GM10248 (cell line): ENCODE measurements around the gene NUDT8.

Experiments
- CTCF ChIA-PET: fragments of 300-600 bp; sonication (Branson Sonifier 250); formaldehyde crosslinking; extraction: SDS; loops from one replicate; lab custom pipeline; 2021; ENCODE audit warnings: antibody characterized with exemption; lab: Yijun Ruan, JAX
- POLR2A ChIA-PET: fragments of 350-650 bp; sonication (Branson Sonifier 250); formaldehyde crosslinking; extraction: SDS; loops from one replicate; lab custom pipeline; 2020; ENCODE audit warnings: antibody characterized with exemption; lab: Yijun Ruan, JAX
- DNase-seq: peaks from one replicate; pipeline ENCODE4 v3.0.0; 2012; ENCODE audit errors: extremely low spot score
- CTCF ChIP-seq: IDR thresholded peaks from 2 replicates; pipeline ENCODE4 v1.5.1; 2012; ENCODE audit warnings: mild to moderate bottlenecking, low read depth; ENCODE audit errors: extremely low read depth, missing control alignments, control extremely low read depth

Gene NUDT8

DNA sequence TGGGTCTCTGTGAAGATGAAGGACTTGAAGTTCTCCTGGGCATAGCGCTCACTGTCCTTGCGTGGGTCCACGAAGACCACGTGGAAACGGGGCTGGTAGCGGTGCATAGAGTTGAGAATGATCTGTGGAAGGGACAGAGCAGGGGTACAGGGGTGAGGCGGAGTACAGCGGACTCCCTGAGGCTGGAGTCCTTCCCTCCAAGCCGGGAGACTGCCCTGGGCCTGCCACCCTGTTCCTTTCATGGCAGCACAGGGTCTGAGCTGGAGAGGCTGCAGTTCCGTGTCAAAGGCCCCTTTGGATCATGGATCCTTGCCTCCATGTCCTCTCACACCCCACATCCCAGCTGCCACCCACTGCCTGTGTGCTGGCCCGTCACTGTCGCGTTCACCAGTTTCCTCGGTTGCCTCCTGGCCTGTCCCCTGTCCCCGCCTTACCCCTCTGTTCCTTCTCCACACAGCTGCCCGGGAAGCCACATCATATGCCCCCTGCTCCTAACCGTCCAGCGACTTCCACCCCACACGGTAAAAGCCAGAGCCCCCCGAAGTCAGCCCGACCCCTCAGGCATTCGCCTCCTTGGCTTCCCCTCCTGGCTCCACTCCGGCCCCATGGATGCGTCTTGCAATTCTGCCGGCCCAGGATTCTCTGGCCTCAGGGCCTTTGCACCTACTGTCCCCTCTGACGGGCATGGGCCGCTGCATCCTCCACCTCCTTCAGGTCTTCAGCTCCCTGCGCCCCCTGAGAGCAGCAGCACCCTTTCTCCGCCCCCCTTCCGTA is 3.4 kb upstream of the NUDT8 start:
- POLR2A ChIA-PET, result no interaction called here
- no peak for DNase-seq
- TF ChIP-seq CTCF, result no peak
- CTCF ChIA-PET, result interaction anchor here (2.5 to 7.7 kb wide), 4 partner anchors 14 to 27 kb away, joined by 7 to 142 read pairs (median 60); partner anchors contain the start of gene ACY3

- CTCF ChIA-PET, result interaction anchor here (2.5 to 7.7 kb wide), 4 partner anchors 16 to 35 kb away, joined by 7 to 142 read pairs (median 46); partner anchors contain the start of gene ACY3
These were observed 2.6 kb upstream of the NUDT8 start for GRCh38 chr11:67632175-67632981.

GRCh38 chr11:67631853-67632174 is 2.1 kb upstream of the NUDT8 start:
- POLR2A ChIA-PET, result no interaction called here
- no peak for DNase-seq
- TF ChIP-seq CTCF, result no peak
- CTCF ChIA-PET, result interaction anchor here (2.5 to 7.7 kb wide), 5 partner anchors 7 to 35 kb away, joined by 7 to 142 read pairs (median 31); partner anchors contain the start of genes ACY3 and TBX10

More at GRCh38 chr11:67632175-67632981, 2.6 kb upstream of the NUDT8 start:
- POLR2A ChIA-PET, result no interaction called here
- no peak for DNase-seq
- no peak for TF ChIP-seq CTCF

DNA sequence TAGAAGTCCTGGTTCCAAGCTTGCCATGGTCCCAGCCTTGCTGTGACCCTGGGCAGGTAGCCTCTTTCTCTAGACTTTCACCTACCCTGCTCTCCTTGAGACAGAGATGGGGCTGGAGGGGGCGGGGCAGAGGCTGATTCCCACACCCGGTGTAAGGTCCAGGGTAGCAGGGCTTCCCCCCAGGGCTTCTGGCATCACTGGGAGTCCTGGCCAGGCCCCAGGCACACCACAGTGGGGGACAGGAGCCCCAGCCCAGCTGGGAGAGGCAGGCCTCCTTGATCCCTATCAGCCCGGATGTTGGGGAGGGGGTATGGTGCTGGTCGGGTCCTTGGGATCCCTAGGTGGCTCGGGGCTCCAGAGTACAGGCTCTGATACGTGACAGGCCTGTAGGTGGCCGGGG is 1.7 kb upstream of the NUDT8 start:
- POLR2A ChIA-PET, result no interaction called here
- no peak for DNase-seq
- TF ChIP-seq CTCF, result no peak
- CTCF ChIA-PET, result interaction anchor here (1.7 to 7.7 kb wide), 7 partner anchors 8 to 175 kb away, joined by 4 to 142 read pairs (median 28); partner anchors contain the start of genes ACY3, GSTP1 and TBX10

DNA sequence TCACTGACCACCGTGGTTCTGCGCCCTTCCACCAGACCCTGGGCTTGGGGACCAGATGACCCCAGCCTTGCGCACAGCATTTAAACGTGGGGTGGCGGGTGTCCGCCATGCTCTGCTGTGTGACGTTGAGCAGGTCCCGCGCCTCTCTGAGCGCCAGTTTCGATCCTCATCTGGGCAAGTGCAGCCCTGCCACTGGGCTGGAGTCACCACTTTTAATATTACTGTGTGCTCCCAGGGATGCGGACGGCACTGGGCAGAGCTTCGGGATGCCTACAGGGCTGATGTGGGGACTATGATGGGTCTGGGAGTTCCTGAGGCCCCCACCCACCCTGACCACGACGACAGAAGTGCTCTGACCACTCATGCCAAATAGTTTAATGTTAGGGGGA is 1.2 kb upstream of the NUDT8 start:
- POLR2A ChIA-PET, result interaction anchor here (0.7 kb wide), 1 partner anchor 181 kb away, joined by 4 read pairs; no protein-coding TSS in a partner anchor
- CTCF ChIA-PET, result interaction anchor here (0.9 to 7.7 kb wide), 15 partner anchors 8 to 175 kb away, joined by 3 to 142 read pairs (median 12); partner anchors contain the start of genes ACY3, ALDH3B2, GSTP1 and TBX10
- no peak for TF ChIP-seq CTCF
- no peak for DNase-seq
